PC-3 (cell line): Measurements from ENCODE around the gene KCNK3. TPM values are rescaled to one million over a fixed set of nuclear protein-coding genes. Genes with fewer than 3 reads are reported as not detected.

Experiments used
- ATAC-seq: fragments of 200-7000 bp; cut with Tn5 transposase; 2 replicates; pipeline ENCODE4 v1.9.1; 2020; ENCODE audit warnings: mild to moderate bottlenecking, moderate library complexity
- BruUV-seq: library from RNA; stranded (reverse); fragments of 400-500 nt; replicated peaks from 2 replicates; lab custom pipeline; 2021; lab: Mats Ljungman, UMichigan
- CTCF ChIA-PET: fragments of 300-600 bp; sonication (Branson Sonifier 250); formaldehyde crosslinking; loops from one replicate; lab custom pipeline; 2022; ENCODE audit warnings: antibody characterized with exemption; lab: Charles Lee
- POLR2A ChIA-PET: fragments of 300-600 bp; sonication (Branson Sonifier 250); formaldehyde crosslinking; loops from one replicate; lab custom pipeline; 2022; ENCODE audit warnings: antibody characterized with exemption; ENCODE audit not compliant: unreplicated experiment; lab: Charles Lee
- DNase-seq: peaks from one replicate; pipeline ENCODE4 v3.0.0-alpha.2; 2015
- H2AFZ ChIP-seq: fragments of 300-600 bp; sonication (generic); 2 replicates; pipeline ENCODE4 v1.6.0; 2016; ENCODE audit warnings: antibody characterized with exemption, low read length
- H3F3A ChIP-seq: fragments of 300-600 bp; sonication (generic); one replicate; pipeline ENCODE4 v1.6.0; 2017; ENCODE audit warnings: antibody characterized with exemption, low read length, control low read depth, mild to moderate bottlenecking; ENCODE audit not compliant: unreplicated experiment
- H3K27ac ChIP-seq: fragments of 300-600 bp; sonication (generic); 2 replicates; pipeline ENCODE4 v1.5.1; 2016; ENCODE audit warnings: mild to moderate bottlenecking, low read length
- H3K27me3 ChIP-seq: fragments of 300-600 bp; sonication (generic); 2 replicates; pipeline ENCODE4 v1.6.1; 2016; ENCODE audit warnings: low read length, mixed read lengths
- H3K36me3 ChIP-seq: fragments of 300-600 bp; sonication (generic); 2 replicates; pipeline ENCODE4 v1.6.1; 2016; ENCODE audit warnings: low read depth, mixed run types, low read length, mixed read lengths
- H3K4me1 ChIP-seq: fragments of 300-600 bp; sonication (generic); 2 replicates; pipeline ENCODE4 v1.5.1; 2016; ENCODE audit warnings: low read length; ENCODE audit not compliant: insufficient read depth
- H3K4me2 ChIP-seq: fragments of 300-600 bp; sonication (generic); 2 replicates; pipeline ENCODE4 v1.6.0; 2016; ENCODE audit warnings: low read length
- H3K4me3 ChIP-seq: fragments of 300-600 bp; sonication (generic); 2 replicates; pipeline ENCODE4 v1.5.1; 2016; ENCODE audit warnings: mild to moderate bottlenecking, low read length, mixed read lengths
- H3K79me2 ChIP-seq: fragments of 300-600 bp; sonication (generic); 2 replicates; pipeline ENCODE4 v1.6.1; 2017; ENCODE audit warnings: low read length, mixed read lengths
- H3K9ac ChIP-seq: fragments of 300-600 bp; sonication (generic); 2 replicates; pipeline ENCODE4 v1.6.0; 2016; ENCODE audit warnings: mild to moderate bottlenecking, low read length
- H3K9me2 ChIP-seq: fragments of 300-600 bp; sonication (generic); replicated peaks from 2 replicates; pipeline ENCODE4 v1.6.1; 2016; ENCODE audit warnings: mixed run types, low read length, mixed read lengths
- H3K9me3 ChIP-seq: fragments of 300-600 bp; sonication (generic); 2 replicates; pipeline ENCODE4 v1.6.1; 2016; ENCODE audit warnings: low read length, mixed read lengths
- H4K20me1 ChIP-seq: fragments of 300-600 bp; sonication (generic); 2 replicates; pipeline ENCODE4 v1.6.1; 2016; ENCODE audit warnings: low read length, mixed read lengths
- CTCF ChIP-seq: fragments of 300-600 bp; sonication (generic); conservative IDR thresholded peaks from 2 replicates; pipeline ENCODE4 v1.5.1; 2017; ENCODE audit warnings: antibody characterized with exemption, low read depth, mild to moderate bottlenecking, low read length
- EZH2 ChIP-seq: fragments of 300-600 bp; sonication (generic); IDR thresholded peaks from one replicate; pipeline ENCODE4 v1.6.1; 2017; ENCODE audit warnings: antibody characterized with exemption, mild to moderate bottlenecking, low read length; ENCODE audit not compliant: unreplicated experiment
- EZH2phosphoT487 ChIP-seq: fragments of 300-600 bp; sonication (generic); IDR thresholded peaks from 2 replicates; pipeline ENCODE4 v1.6.1; 2018; ENCODE audit warnings: mild to moderate bottlenecking, antibody characterized with exemption, low read length, borderline replicate concordance
- intact Hi-C: fragments of 100-400 bp; cut with micrococcal nuclease; formaldehyde crosslinking; loops from 2 replicates; pipeline ENCODE4 v1.9.0; 2023
- total RNA-seq: library from RNA; depleted of rRNA; stranded (reverse); fragments of >200 nt; gene quantifications from 2 replicates; pipeline ENCODE4 v1.2.3, GENCODE V29; 2014

KCNK3 gene
- total RNA-seq, 1 experiment from 2014 or later: 0.04 TPM

GRCh38 chr2:26735883-26736588 lies 43.5 kb downstream of the KCNK3 start:
- DNase-seq: no peak
- H3K4me2 ChIP-seq: no peak overlapping the region

GRCh38 chr2:26737221-26737620 lies 44.7 kb downstream of the KCNK3 start:
- Histone ChIP-seq H3K27ac (no peak overlapping the region), H3K4me2 (no peak overlapping the region), H3K4me3 (no peak overlapping the region), H3K4me1 (no peaks in the 10 kb centered on the region), H3K9me3 (no peaks in the 10 kb centered on the region), H3K9ac (no peak overlapping the region), H3F3A (no peaks in the 10 kb centered on the region), H3K79me2 (no peaks in the 10 kb centered on the region), H4K20me1 (no peaks in the 10 kb centered on the region), H3K36me3 (no peaks in the 10 kb centered on the region), H3K27me3 (no peaks in the 10 kb centered on the region), H3K9me2 (no peaks in the 10 kb centered on the region), H2AFZ (no peak overlapping the region)
- BruUV-seq: no TSS peak
- POLR2A ChIA-PET: no interaction called here
- DNase-seq (no peak), ATAC-seq (no peak)
- CTCF ChIA-PET: interaction anchor here (0.7 kb wide), 1 partner anchor 130 kb away, joined by 3 read pairs; no protein-coding TSS in a partner anchor
- no peak for TF ChIP-seq CTCF
- no peak for TF ChIP-seq EZH2phosphoT487
- no peak for TF ChIP-seq EZH2
- intact Hi-C loops: no loop called here

More at GRCh38 chr2:26735883-26736588, 43.5 kb downstream of the KCNK3 start:
- no peak for TF ChIP-seq CTCF
- no peak for TF ChIP-seq EZH2
- no peak for TF ChIP-seq EZH2phosphoT487
- no TSS peak for BruUV-seq
- Histone ChIP-seq H3K36me3 (no peaks in the 10 kb centered on the region), H3F3A (no peaks in the 10 kb centered on the region), H2AFZ (no peak overlapping the region), H3K4me3 (no peak overlapping the region), H4K20me1 (no peaks in the 10 kb centered on the region), H3K27ac (no peak overlapping the region), H3K79me2 (no peaks in the 10 kb centered on the region), H3K4me1 (no peaks in the 10 kb centered on the region), H3K9me3 (no peaks in the 10 kb centered on the region), H3K27me3 (no peaks in the 10 kb centered on the region), H3K9me2 (no peaks in the 10 kb centered on the region), H3K9ac (no peak overlapping the region)
- CTCF ChIA-PET: no interaction called here
- intact Hi-C loops: no loop called here
- ATAC-seq: no peak
- POLR2A ChIA-PET: no interaction called here

- H3K27me3 ChIP-seq: no peaks in the 10 kb centered on the region
- H3K9me2 ChIP-seq: no peaks in the 10 kb centered on the region
- H3F3A ChIP-seq: no peaks in the 10 kb centered on the region
- no peaks in the 10 kb centered on the region for H4K20me1 ChIP-seq
- intact Hi-C loops: no loop called here
- TF ChIP-seq EZH2 (no peak), EZH2phosphoT487 (no peak), CTCF (no peak)
- no peak overlapping the region for H2AFZ ChIP-seq
- no TSS peak for BruUV-seq
- ATAC-seq: no peak
- POLR2A ChIA-PET: no interaction called here
- no peaks in the 10 kb centered on the region for H3K36me3 ChIP-seq
- no peaks in the 10 kb centered on the region for H3K9me3 ChIP-seq
- CTCF ChIA-PET: no interaction called here
- H3K79me2 ChIP-seq: no peaks in the 10 kb centered on the region
- DNase-seq: no peak
- H3K4me1 ChIP-seq: no peaks in the 10 kb centered on the region
- no peak overlapping the region for H3K4me3 ChIP-seq
- no peak overlapping the region for H3K4me2 ChIP-seq
- H3K27ac ChIP-seq: no peak overlapping the region
- H3K9ac ChIP-seq: no peak overlapping the region
Observed at GRCh38 chr2:26738481-26738880, 46.0 kb downstream of the KCNK3 start.
